Renal cortex interstitium (tissue), 11 donors: ENCODE measurements around the gene DPPA4. TPM values are rescaled to one million over a fixed set of nuclear protein-coding genes. Genes with fewer than 3 reads are reported as not detected.

Experiments
- DNase-seq, 11 donors: peaks; one replicate each; pipeline ENCODE4 v3.0.0-alpha.2; 2013; ENCODE audit warnings: low read depth in 9 of 11, low spot score in 4 of 11; ENCODE audit errors: extremely low read depth in 1 of 11
- polyA plus RNA-seq, 3 donors: library from polyadenylated mRNA; unstranded; fragments of 120-200 nt; gene quantifications; one replicate each; pipeline ENCODE4 v1.2.1, GENCODE V29; 2013; ENCODE audit not compliant: insufficient read length in 3 of 3

DPPA4 gene
- polyA plus RNA-seq, 3 donors: 2.9 to 4.8 (median 3.9) TPM

- DNase-seq: no peak
These were observed 9.5 kb upstream of the DPPA4 start for GRCh38 chr3:109346770-109347295.

DNA sequence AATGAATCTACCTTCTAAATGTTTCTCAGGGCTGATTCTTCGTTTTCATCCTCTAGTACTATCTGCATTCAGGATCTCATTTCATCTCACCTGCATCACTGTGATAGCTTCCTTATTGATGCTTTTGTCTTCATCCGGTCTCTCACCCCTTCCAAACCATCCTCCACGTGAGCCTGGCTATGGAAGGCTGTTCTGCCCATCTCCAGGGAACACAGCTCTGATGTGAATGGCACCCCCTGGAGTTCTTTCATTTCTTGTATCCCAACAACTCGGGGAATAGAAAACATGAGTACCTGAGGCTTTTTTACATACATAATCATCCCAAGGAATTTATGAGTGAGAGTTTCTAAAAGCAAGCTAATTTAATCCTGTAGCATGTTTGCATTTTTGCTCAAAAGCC is 8.8 kb upstream of the DPPA4 start:
- no peak for DNase-seq

DNA sequence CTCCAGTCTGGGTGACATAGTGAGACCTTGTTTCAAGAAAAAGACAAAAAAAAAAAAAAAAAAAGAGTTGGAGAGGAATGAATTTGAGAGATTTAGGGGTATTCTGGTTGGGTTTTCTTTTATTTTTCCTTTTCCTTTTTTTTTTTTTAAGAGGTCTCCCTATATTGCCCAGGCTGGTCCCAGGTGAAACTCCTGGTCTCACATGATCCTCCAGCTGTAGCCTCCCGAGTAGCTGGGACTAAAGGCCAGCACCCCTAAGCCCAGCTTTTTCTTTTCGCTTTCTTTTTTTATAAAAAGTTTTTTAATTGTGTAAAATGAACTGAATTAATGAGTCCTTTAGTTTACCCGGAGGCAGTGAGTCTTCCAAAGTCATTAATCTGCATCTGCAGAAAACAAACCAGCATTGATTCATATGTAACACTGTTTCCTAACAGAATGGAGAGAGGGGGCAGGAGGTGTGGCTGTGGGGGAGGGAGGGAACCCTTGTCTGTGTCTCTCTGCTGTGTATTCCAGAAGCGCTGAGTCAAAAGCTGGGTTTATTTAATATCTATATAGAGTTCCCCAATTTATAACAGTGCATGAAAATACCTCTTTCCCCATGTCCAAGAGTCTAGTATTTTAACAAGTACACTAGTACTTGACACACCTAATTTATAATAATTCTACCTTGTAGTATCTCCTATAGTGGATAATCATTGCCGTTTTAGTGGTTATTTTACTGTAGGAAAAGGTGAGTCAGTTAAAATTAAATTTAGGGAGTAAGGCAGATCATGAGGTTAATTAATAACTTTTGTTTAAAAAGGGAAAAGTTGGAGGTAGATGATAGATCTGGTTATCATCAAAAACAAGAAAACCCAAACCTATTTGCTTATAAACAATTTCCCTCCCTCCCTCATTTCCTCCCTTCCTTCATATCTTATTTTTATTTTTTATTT is 2.6 kb upstream of the DPPA4 start:
- no peak for DNase-seq

DNA sequence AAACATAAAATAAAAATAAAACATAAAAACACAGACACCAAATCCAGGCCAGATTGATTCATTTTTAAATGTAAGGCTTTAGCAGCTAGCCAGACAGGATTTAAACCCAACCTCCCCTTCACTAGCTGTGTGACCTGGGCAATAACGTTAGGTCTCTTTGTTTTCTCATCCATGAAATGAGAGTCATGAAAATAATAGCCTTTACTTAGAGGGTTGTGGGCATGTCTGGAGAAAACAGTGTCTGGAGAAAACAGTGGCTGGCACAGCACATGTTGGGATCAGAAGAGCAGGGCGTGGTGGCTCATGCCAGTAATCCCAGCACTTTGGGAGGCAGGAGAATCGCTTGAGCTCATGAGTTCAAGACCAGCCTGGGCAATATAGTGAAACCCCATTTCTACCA is 1.9 kb upstream of the DPPA4 start:
- DNase-seq: peak in 4 of 11 donors; percentile 20 to 52 (median 47)

DNA sequence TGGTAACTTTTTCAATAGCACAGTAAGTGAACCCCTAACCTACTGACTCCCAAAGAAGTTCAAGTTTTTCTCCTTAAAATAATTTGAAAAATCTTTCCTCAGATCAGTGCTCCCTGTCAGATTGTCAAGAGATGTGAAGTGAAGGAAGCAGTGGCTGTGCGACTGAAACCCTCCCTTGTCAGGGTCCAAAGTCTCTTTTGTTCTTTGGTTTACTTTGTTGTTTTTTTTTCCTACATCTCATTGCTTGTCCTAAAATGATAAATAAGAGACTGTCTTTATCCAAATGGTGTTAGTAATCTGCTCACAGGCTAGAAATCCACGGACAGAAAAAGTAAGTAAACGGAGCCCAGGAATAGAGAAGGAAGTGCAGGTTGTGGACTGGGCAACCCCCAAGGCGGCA is 976 bp upstream of the DPPA4 start:
- DNase-seq: no peak

DNA sequence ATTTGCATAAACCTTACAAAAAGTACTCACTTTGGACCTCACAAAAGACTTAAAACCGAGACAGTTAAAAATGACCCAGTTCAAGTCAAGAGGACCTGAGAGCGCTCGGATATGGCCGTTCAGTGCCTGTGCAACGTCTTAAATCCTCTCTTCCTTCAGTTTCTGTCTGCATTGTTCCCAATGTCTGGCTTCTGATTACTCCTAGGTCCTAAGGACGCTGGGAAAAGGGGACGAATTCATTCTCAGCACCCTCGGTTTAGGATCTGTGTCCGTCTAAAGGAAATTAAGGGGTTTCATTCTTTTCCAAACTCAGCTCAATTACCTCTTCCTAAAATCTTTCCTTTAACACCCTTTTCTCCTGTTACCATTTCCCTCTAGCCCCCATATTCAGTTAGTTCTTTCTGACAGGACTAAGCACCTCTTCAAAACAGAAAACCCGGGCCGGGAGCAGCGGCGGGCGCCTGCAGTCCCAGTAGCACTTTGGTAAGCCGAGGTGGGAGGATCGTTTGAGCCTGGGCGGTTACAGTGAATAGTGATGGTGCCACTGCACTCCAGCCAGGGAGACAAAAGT is 970 bp downstream of the DPPA4 start:
- peak in 1 of 11 donors; percentile 17 for DNase-seq

GRCh38 chr3:109334572-109334971 is 2.8 kb downstream of the DPPA4 start:
- no peak for DNase-seq

- no peak for DNase-seq
These were observed 5.7 kb downstream of the DPPA4 start for GRCh38 chr3:109331692-109332091.

DNA sequence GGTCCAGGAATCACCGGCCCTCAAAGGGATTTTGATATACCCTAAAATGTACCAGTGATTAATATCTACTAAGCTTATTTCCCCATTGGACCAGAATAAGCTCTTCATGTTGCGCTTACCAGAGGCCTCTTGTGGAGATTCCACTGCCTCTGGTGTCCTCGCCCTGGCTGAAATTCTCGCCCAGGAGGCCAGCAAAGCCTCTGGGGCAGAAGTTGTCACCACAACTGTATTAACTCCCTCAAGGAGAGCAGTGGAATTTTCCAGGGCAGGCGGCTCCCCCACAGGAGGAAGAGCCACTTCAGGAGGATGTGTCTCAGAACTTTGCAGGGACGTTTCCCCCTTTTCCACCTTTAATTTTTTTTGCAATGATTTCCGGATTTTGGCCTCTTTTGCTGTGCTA is 6.9 kb downstream of the DPPA4 start:
- no peak for DNase-seq

DNA sequence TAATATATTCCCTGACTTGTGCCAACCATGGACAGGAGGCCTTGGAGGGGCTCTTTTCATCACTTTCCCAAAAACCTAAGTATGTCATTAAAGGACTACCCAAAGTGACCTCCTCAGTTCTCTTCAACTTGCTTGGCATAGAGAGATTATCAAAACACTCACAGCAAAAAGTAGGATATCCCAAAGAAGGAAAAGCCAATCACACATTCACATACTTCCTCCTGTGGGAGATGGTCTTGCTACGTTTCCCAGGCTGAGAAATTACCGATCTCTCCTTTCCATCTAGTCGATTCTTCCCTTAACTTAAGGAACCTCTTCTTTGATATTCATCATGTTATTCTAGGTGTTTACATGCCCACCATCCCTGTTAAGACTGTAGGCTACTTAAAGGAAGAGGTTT is 9.1 kb downstream of the DPPA4 start:
- no peak for DNase-seq

DNA sequence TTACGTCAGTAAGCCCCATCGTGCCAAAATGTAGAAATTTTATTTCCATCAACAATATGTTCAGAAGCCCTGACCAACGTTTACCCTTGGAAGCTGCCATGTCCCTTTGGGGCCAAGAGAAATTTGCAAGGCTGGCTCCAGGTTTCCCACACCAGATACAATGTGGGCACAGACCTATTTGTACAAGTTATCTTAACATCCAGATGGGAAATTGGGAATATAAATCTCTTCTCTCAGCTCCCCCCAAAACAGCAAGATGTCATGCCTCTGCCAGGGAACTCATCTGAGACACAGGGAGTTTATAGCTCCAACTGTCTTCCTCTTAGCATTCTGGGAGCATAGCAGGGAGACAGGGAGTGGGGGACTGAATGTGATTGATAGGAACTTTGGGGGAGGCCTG is 11.7 kb downstream of the DPPA4 start:
- no peak for DNase-seq

DNA sequence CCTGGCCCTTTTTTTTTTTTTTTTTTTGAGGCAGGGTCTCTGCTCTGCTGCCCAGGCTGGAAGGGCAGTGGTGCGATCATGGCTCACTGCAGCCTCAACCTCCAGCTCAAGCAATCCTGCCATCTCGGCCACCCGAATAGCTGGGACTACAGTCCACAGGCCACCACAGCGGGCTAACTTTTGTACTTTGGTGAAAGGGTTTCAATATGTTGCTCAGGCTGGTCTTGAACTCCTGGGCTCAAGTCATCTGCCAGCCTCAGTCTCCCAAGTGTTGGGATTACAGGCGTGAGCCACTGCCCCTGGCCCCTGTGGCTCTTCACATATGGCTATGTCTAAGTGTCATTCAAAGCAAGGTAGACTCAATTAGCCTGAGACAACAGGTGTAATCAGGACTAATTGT is 12.2 kb downstream of the DPPA4 start:
- DNase-seq: no peak

DNA sequence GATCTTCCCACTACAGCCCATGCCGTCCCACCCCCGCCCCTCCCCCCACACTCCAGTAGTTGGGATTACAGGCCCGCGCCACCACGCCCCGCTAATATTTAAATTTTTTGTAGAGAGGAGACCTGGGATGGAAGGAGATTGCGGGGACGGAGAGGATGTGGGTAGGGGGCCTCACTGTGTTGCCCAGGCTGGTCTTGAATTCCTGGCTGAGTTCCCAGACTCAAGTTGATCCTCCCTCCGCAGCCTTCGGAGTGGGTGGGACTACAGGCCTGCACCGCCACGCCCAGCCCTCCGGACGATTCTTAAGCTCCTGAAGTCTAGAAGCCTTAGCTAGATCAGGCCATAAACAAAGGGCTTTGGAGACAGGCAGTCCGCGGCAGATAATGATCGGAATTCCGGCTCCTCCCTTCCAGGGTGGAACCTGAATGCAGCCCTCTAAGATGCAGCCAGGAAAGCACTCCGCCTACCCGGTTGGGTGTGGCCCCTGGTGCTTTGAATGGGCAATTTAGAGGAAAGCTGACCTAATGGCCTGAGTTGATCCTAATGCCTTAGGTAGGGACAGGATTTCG is 21.1 kb downstream of the DPPA4 start, which contains the start of gene DPPA2:
Gene DPPA2, minus strand, starts transcription at position 356 of the 569 bp plus-strand sequence. CDS start 1,975 bp downstream, outside the sequence.
- DNase-seq: no peak

- peak in 2 of 11 donors; percentile 5 to 27 for DNase-seq
These were observed 24.3 kb downstream of the DPPA4 start for GRCh38 chr3:109313061-109313460.

- DNase-seq: no peak
These were observed 39.9 kb downstream of the DPPA4 start for GRCh38 chr3:109297496-109297895.

DNA sequence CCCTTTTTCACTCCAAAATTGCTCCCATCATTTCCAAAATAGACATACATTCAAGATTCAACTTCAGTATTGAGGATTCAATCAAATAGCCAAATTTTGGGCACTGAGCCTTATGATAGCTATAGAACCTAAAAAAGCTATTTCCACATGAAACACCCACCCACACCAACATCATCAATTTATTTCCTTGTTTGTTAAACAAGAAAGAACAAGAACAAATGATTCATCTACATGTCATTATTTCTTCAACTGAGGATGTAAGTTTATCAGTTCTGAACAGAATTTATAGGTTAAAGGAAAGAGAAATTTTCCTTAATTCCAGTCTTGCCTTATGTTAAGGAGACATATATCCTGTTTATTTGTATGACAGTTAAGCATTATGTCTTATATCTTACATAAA is 53.3 kb downstream of the DPPA4 start:
- no peak for DNase-seq

DNA sequence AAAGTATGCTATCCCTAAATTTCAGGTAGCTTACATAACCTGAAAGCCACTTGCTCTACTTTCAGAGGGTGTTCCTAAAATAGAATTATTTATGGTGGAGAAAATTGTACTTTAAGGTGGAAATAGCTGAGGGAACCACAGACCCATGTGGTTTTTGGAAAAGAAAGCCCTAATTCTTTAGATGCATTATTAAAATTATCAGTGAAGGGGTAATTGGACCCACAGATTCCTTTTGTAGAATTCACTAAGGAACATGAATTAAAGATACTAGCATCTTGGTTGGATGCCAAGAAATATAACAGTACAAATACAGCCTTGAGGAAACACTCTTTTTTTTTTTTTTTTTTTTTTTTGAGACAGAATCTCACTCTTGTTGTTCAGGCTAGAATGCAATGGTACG is 58.8 kb downstream of the DPPA4 start:
- DNase-seq: no peak

GRCh38 chr3:109278141-109278540 is 59.2 kb downstream of the DPPA4 start:
- peak in 1 of 11 donors; percentile 21 for DNase-seq
